Measurements from ENCODE around the gene PCDHA1. TPM values are rescaled to one million over a fixed set of nuclear protein-coding genes. Genes with fewer than 3 reads are reported as not detected.
A peak's percentile ranks its signal among the peaks of the same experiment; 100 is the strongest.

PCDHA1 gene
- total and polyA plus RNA-seq, 2 experiments from 2014 or later: 0.81 to 1.6 TPM

GRCh38 chr5:141039061-141039460 lies 253.1 kb downstream of the PCDHA1 start:
- DNase-seq (ENCODE audit: low spot score) (no peak), ATAC-seq (no peak)
- no peak overlapping the region; the same call in 1 of the 3 replicates for H3K4me3 Mint-ChIP-seq
- Histone ChIP-seq H3K79me2 (replicated peaks; ENCODE audit: insufficient read depth) (no peaks in the 10 kb centered on the region), H3K4me1 (ENCODE audit: insufficient read depth) (peaks cover 25% of the 10 kb centered on the region), H4K20me1 (replicated peaks; ENCODE audit: insufficient read depth) (no peaks in the 10 kb centered on the region), H3K9me2 (ENCODE audit: insufficient read depth) (no peaks in the 10 kb centered on the region), H3K4me2 (peak overlapping the region; percentile 80), H3K27me3 (ENCODE audit: insufficient read depth) (no peaks in the 10 kb centered on the region), H3K4me3 (peak overlapping the region; percentile 63; the same call in 1 of the 2 replicates), H3K36me3 (ENCODE audit: insufficient read depth) (no peaks in the 10 kb centered on the region), H3K27ac (ENCODE audit: low read depth) (no peak overlapping the region), H3F3A (replicated peaks; ENCODE audit: low read depth) (no peaks in the 10 kb centered on the region), H2AFZ (no peak overlapping the region)
- TF ChIP-seq ZNF331 (CRISPR knock-in tag; IDR thresholded peaks at IDR 0.05; ENCODE audit: low read depth) (no peak), POLR2AphosphoS5 (IDR thresholded peaks at IDR 0.05; ENCODE audit: low read depth) (no peak), STAT1 (IDR thresholded peaks at IDR 0.05; ENCODE audit: unreplicated experiment) (no peak), ZNF462 (CRISPR knock-in tag; IDR thresholded peaks at IDR 0.05) (no peak), ZNF114 (CRISPR knock-in tag; IDR thresholded peaks at IDR 0.05) (no peak), JUNB (IDR thresholded peaks at IDR 0.05; ENCODE audit: unreplicated experiment) (no peak), NANOG (IDR thresholded peaks at IDR 0.05; ENCODE audit: borderline replicate concordance) (no peak), EZH2phosphoT487 (IDR thresholded peaks at IDR 0.05; ENCODE audit: unreplicated experiment) (no peak), CREB1 (CRISPR knock-in tag; IDR thresholded peaks at IDR 0.05; ENCODE audit: low read depth) (no peak), EZH2 (IDR thresholded peaks at IDR 0.05; ENCODE audit: low read depth, unreplicated experiment) (no peak)
- TF ChIP-seq, protein P1, sequence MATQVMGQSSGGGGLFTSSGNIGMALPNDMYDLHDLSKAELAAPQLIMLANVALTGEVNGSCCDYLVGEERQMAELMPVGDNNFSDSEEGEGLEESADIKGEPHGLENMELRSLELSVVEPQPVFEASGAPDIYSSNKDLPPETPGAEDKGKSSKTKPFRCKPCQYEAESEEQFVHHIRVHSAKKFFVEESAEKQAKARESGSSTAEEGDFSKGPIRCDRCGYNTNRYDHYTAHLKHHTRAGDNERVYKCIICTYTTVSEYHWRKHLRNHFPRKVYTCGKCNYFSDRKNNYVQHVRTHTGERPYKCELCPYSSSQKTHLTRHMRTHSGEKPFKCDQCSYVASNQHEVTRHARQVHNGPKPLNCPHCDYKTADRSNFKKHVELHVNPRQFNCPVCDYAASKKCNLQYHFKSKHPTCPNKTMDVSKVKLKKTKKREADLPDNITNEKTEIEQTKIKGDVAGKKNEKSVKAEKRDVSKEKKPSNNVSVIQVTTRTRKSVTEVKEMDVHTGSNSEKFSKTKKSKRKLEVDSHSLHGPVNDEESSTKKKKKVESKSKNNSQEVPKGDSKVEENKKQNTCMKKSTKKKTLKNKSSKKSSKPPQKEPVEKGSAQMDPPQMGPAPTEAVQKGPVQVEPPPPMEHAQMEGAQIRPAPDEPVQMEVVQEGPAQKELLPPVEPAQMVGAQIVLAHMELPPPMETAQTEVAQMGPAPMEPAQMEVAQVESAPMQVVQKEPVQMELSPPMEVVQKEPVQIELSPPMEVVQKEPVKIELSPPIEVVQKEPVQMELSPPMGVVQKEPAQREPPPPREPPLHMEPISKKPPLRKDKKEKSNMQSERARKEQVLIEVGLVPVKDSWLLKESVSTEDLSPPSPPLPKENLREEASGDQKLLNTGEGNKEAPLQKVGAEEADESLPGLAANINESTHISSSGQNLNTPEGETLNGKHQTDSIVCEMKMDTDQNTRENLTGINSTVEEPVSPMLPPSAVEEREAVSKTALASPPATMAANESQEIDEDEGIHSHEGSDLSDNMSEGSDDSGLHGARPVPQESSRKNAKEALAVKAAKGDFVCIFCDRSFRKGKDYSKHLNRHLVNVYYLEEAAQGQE (IDR thresholded peaks at IDR 0.05; ENCODE audit: unreplicated experiment): no peak
- TF ChIP-seq, protein P2, sequence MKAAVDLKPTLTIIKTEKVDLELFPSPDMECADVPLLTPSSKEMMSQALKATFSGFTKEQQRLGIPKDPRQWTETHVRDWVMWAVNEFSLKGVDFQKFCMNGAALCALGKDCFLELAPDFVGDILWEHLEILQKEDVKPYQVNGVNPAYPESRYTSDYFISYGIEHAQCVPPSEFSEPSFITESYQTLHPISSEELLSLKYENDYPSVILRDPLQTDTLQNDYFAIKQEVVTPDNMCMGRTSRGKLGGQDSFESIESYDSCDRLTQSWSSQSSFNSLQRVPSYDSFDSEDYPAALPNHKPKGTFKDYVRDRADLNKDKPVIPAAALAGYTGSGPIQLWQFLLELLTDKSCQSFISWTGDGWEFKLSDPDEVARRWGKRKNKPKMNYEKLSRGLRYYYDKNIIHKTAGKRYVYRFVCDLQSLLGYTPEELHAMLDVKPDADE (IDR thresholded peaks at IDR 0.05): no peak
- TF ChIP-seq, protein P3, sequence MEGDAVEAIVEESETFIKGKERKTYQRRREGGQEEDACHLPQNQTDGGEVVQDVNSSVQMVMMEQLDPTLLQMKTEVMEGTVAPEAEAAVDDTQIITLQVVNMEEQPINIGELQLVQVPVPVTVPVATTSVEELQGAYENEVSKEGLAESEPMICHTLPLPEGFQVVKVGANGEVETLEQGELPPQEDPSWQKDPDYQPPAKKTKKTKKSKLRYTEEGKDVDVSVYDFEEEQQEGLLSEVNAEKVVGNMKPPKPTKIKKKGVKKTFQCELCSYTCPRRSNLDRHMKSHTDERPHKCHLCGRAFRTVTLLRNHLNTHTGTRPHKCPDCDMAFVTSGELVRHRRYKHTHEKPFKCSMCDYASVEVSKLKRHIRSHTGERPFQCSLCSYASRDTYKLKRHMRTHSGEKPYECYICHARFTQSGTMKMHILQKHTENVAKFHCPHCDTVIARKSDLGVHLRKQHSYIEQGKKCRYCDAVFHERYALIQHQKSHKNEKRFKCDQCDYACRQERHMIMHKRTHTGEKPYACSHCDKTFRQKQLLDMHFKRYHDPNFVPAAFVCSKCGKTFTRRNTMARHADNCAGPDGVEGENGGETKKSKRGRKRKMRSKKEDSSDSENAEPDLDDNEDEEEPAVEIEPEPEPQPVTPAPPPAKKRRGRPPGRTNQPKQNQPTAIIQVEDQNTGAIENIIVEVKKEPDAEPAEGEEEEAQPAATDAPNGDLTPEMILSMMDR (conservative IDR thresholded peaks at IDR 0.05; ENCODE audit: low read depth in 2 of 2): no peak
- peak overlapping the region; percentile 55; the same call in 1 of the 2 replicates for H3K27ac Mint-ChIP-seq
- H3K9me3 Mint-ChIP-seq: no peaks in the 10 kb centered on the region
- H3K36me3 Mint-ChIP-seq (ENCODE audit: low read depth): no peaks in the 10 kb centered on the region
- H3K27me3 Mint-ChIP-seq (ENCODE audit: insufficient read depth, low read depth, poor library complexity): no peaks in the 10 kb centered on the region
- H3K4me1 Mint-ChIP-seq: peaks cover 18% of the 10 kb centered on the region
